22Rv1 (cell line): ENCODE measurements around the gene TPK1.

Source experiments
- H3K27ac ChIP-seq: fragments of 450-650 bp; 2 replicates; pipeline ENCODE4 v1.5.1; 2017
- CTCF ChIP-seq: fragments of 450-650 bp; IDR thresholded peaks from 2 replicates; pipeline ENCODE4 v1.5.1; 2017; ENCODE audit warnings: mild to moderate bottlenecking
- ZFX ChIP-seq: fragments of 450-650 bp; IDR thresholded peaks from 2 replicates; pipeline ENCODE4 v1.6.1; 2017; ENCODE audit warnings: antibody characterized with exemption, borderline replicate concordance

TPK1 gene

GRCh38 chr7:144836545-144836842 is 641 bp upstream of the TPK1 start:
- peak overlapping the region; percentile 79 for H3K27ac ChIP-seq
- TF ChIP-seq ZFX: no peak
- no peak for TF ChIP-seq CTCF

GRCh38 chr7:144835155-144835611 is 670 bp downstream of the TPK1 start:
- TF ChIP-seq ZFX: no peak
- no peak for TF ChIP-seq CTCF
- H3K27ac ChIP-seq: peak overlapping the region; percentile 79

GRCh38 chr7:144834641-144835144 is 1.2 kb downstream of the TPK1 start:
- TF ChIP-seq ZFX: no peak
- TF ChIP-seq CTCF: no peak
- H3K27ac ChIP-seq: peak overlapping the region; percentile 79

GRCh38 chr7:144830811-144831210 is 5.0 kb downstream of the TPK1 start:
- TF ChIP-seq ZFX: no peak
- H3K27ac ChIP-seq: no peak overlapping the region

- TF ChIP-seq CTCF: no peak
- no peak for TF ChIP-seq ZFX
- H3K27ac ChIP-seq: no peak overlapping the region
These were observed 5.6 kb downstream of the TPK1 start for GRCh38 chr7:144830024-144830785.

DNA sequence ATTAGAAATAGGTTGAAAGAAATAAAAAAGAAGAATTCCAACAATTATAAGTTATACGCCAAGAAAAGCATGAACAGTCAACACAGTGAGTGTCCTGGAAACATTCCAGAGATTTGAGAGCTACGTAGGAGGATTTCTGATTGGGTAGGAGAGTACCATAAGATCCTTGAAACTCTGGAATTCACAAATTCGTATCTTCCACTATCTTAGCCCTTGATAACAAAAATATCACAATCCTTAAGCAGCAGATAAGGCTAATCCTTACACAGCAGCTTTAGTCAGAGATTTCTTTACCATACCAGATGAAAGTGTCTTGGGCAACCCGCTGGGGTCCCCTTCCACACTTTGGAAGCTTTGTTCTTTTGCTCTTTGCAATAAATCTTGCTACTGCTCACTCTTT is 8.2 kb downstream of the TPK1 start:
- TF ChIP-seq CTCF (no peak), ZFX (no peak)
- no peak overlapping the region for H3K27ac ChIP-seq

- H3K27ac ChIP-seq: no peak overlapping the region
- TF ChIP-seq ZFX (no peak), CTCF (no peak)
These were observed 9.6 kb downstream of the TPK1 start for GRCh38 chr7:144826208-144826607.

- TF ChIP-seq CTCF (no peak), ZFX (no peak)
- H3K27ac ChIP-seq: no peak overlapping the region
These were observed 11.5 kb downstream of the TPK1 start for GRCh38 chr7:144824360-144824759.
